ENCODE measurements around the gene ERCC8.
"Not testable (repeated sequence)": the region's sequence is repeated elsewhere in the genome, so short reads cannot be mapped to it uniquely, and the experiment has no call there.

GRCh38 chr5:60860572-60860971, 84.3 kb downstream of the ERCC8 start:
- not testable (repeated sequence) for TF ChIP-seq POLR2A, CTCF (IDR thresholded peaks at IDR 0.05)

All from uterus (tissue), 2 donors.